Activated T-cell treated with anti-CD3 and anti-CD28 coated beads for 1 hour (primary cell): ENCODE measurements around the gene PRKG1.

Experiments used
- DNase-seq: peaks from one replicate; pipeline ENCODE4 v3.0.0-alpha.2; 2020; ENCODE audit warnings: low read depth

Gene PRKG1

GRCh38 chr10:51808187-51808586 is 733.9 kb downstream of the PRKG1 start:
- DNase-seq: no peak

- no peak for DNase-seq
These were observed 741.4 kb downstream of the PRKG1 start for GRCh38 chr10:51815723-51816122.

- no peak for DNase-seq
These were observed 746.8 kb downstream of the PRKG1 start for GRCh38 chr10:51821045-51821444.

GRCh38 chr10:51821745-51822144 is 747.5 kb downstream of the PRKG1 start:
- no peak for DNase-seq

- no peak for DNase-seq
These were observed 758.5 kb downstream of the PRKG1 start for GRCh38 chr10:51832652-51833383.

- DNase-seq: no peak
These were observed 760.3 kb downstream of the PRKG1 start for GRCh38 chr10:51834548-51834947.

GRCh38 chr10:51838471-51838870 is 764.2 kb downstream of the PRKG1 start:
- no peak for DNase-seq

- no peak for DNase-seq
These were observed 769.7 kb downstream of the PRKG1 start for GRCh38 chr10:51843966-51844365.

GRCh38 chr10:51846856-51847506 is 772.7 kb downstream of the PRKG1 start:
- no peak for DNase-seq

GRCh38 chr10:51852297-51852696 is 778.0 kb downstream of the PRKG1 start:
- no peak for DNase-seq

- DNase-seq: no peak
These were observed 783.0 kb downstream of the PRKG1 start for GRCh38 chr10:51857305-51857704.

- no peak for DNase-seq
These were observed 786.0 kb downstream of the PRKG1 start for GRCh38 chr10:51860257-51860656.

- no peak for DNase-seq
These were observed 786.8 kb downstream of the PRKG1 start for GRCh38 chr10:51861051-51861450.

GRCh38 chr10:51861731-51862130 is 787.4 kb downstream of the PRKG1 start:
- no peak for DNase-seq

GRCh38 chr10:51862149-51862548 is 787.9 kb downstream of the PRKG1 start:
- DNase-seq: no peak

- DNase-seq: no peak
These were observed 793.7 kb downstream of the PRKG1 start for GRCh38 chr10:51867956-51868355.

- DNase-seq: no peak
These were observed 799.8 kb downstream of the PRKG1 start for GRCh38 chr10:51874131-51874530.

- DNase-seq: no peak
These were observed 801.3 kb downstream of the PRKG1 start for GRCh38 chr10:51875610-51876009.

GRCh38 chr10:51876503-51876902 is 802.2 kb downstream of the PRKG1 start:
- DNase-seq: no peak

- DNase-seq: no peak
These were observed 802.7 kb downstream of the PRKG1 start for GRCh38 chr10:51876979-51877378.

GRCh38 chr10:51877636-51878035 is 803.3 kb downstream of the PRKG1 start:
- DNase-seq: no peak

- no peak for DNase-seq
These were observed 804.4 kb downstream of the PRKG1 start for GRCh38 chr10:51878695-51879094.

- no peak for DNase-seq
These were observed 805.0 kb downstream of the PRKG1 start for GRCh38 chr10:51879238-51879637.

- DNase-seq: no peak
These were observed 806.9 kb downstream of the PRKG1 start for GRCh38 chr10:51881213-51881612.
